Measurements from ENCODE around the gene LONP1. TPM values are rescaled to one million over a fixed set of nuclear protein-coding genes. Genes with fewer than 3 reads are reported as not detected.

The LONP1 gene
- polyA plus RNA-seq, 4 donors: 41.6 to 69.2 (median 51.5) TPM

GRCh38 chr19:5676105-5676771 is 43.7 kb downstream of the LONP1 start:
- Histone ChIP-seq H3K36me3 (ENCODE audit: control insufficient read depth in 3 of 3, insufficient read depth in 2 of 3, low read depth in 1 of 3, low read length in 3 of 3) (peaks cover 0 to 24% (median 0%) of the 10 kb centered on the region in 3 donors), H3K4me1 (ENCODE audit: control insufficient read depth in 3 of 3, insufficient read depth in 2 of 3, low read depth in 1 of 3, low read length in 2 of 3) (peaks cover 1 to 8% (median 6%) of the 10 kb centered on the region in 3 donors), H3K9me3 (ENCODE audit: control insufficient read depth in 2 of 2, insufficient read depth in 1 of 2, low read depth in 1 of 2, low read length in 1 of 2) (no peaks in the 10 kb centered on the region), H3K27ac (ENCODE audit: low read depth in 1 of 3, low read length in 2 of 3) (no peak overlapping the region), H3K27me3 (ENCODE audit: control insufficient read depth in 3 of 3, insufficient read depth in 3 of 3, low read length in 3 of 3) (peaks cover 0 to 2% (median 0%) of the 10 kb centered on the region in 3 donors), H3K4me3 (ENCODE audit: low read depth in 1 of 3, low read length in 3 of 3) (no peak overlapping the region)
- FAIRE-seq (no peak), DNase-seq (peak in 1 of 2 donors; percentile 35)
- 20 to 64% (median 39%) methylated on average over 17 of the region's 17 CpGs for WGBS, 3 donors

DNA sequence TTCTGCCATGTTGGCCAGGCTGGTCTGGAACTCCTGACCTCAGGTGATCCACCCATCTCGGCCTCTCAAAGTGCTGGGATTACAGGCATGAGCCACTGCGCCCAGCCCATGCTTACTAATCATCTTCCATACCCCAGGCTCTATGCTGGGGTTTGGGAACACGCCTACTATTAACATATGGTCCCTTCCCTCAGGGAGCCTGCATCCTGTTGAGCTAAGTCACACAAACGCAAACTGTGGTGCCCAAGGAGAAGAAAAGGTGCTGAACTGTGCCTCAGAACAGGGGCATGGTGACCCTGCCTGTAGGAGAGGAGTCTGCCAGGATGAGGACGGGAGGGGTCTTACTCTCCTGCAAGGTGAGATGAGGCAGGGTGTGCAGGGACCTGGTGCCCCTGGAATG is 45.2 kb downstream of the LONP1 start:
- DNase-seq: no peak
- 82 to 92% (median 89%) methylated on average over 5 of the region's 5 CpGs for WGBS, 3 donors
- H3K4me1 ChIP-seq (ENCODE audit: control insufficient read depth in 3 of 3, insufficient read depth in 2 of 3, low read depth in 1 of 3, low read length in 2 of 3): peaks cover 0 to 6% (median 5%) of the 10 kb centered on the region in 3 donors
- no peak overlapping the region for H3K4me3 ChIP-seq (ENCODE audit: low read depth in 1 of 3, low read length in 3 of 3)
- peaks cover 0 to 32% (median 0%) of the 10 kb centered on the region in 3 donors for H3K36me3 ChIP-seq (ENCODE audit: control insufficient read depth in 3 of 3, insufficient read depth in 2 of 3, low read depth in 1 of 3, low read length in 3 of 3)
- H3K27ac ChIP-seq (ENCODE audit: low read depth in 1 of 3, low read length in 2 of 3): no peak overlapping the region
- H3K9me3 ChIP-seq (ENCODE audit: control insufficient read depth in 2 of 2, insufficient read depth in 1 of 2, low read depth in 1 of 2, low read length in 1 of 2): no peaks in the 10 kb centered on the region
- no peak for FAIRE-seq
- H3K27me3 ChIP-seq (ENCODE audit: control insufficient read depth in 3 of 3, insufficient read depth in 3 of 3, low read length in 3 of 3): no peaks in the 10 kb centered on the region

DNA sequence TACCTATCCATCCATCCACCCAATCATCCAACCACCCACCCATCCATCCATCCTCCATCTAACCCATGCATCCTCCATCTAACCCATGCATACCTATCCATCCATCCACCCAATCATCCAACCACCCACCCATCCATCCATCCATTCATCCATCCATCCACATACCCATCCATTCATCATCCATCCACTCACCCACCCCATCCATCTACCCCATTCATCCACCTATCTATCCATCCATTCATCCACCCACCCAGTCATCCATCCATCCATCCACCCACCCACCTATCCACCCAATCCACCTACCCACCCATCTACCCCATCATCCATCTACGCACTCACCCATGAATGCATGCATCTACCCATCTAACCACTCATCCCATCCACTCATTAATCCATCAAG is 46.2 kb downstream of the LONP1 start:
- Histone ChIP-seq H3K27ac (ENCODE audit: low read depth in 1 of 3, low read length in 2 of 3) (no peak overlapping the region), H3K27me3 (ENCODE audit: control insufficient read depth in 3 of 3, insufficient read depth in 3 of 3, low read length in 3 of 3) (no peaks in the 10 kb centered on the region), H3K9me3 (ENCODE audit: control insufficient read depth in 2 of 2, insufficient read depth in 1 of 2, low read depth in 1 of 2, low read length in 1 of 2) (no peaks in the 10 kb centered on the region), H3K4me1 (ENCODE audit: control insufficient read depth in 3 of 3, insufficient read depth in 2 of 3, low read depth in 1 of 3, low read length in 2 of 3) (no peaks in the 10 kb centered on the region), H3K4me3 (ENCODE audit: low read depth in 1 of 3, low read length in 3 of 3) (no peak overlapping the region), H3K36me3 (ENCODE audit: control insufficient read depth in 3 of 3, insufficient read depth in 2 of 3, low read depth in 1 of 3, low read length in 3 of 3) (peaks cover 6 to 42% (median 7%) of the 10 kb centered on the region in 3 donors)
- 95 to 100% (median 100%) methylated on average over 1 of the region's 1 CpG for WGBS, 3 donors
- DNase-seq: no peak
- FAIRE-seq: no peak

- WGBS, 3 donors: 91 to 96% (median 94%) methylated on average over 13 of the region's 13 CpGs
- H3K4me3 ChIP-seq (ENCODE audit: low read depth in 1 of 3, low read length in 3 of 3): no peak overlapping the region
- DNase-seq (no peak), FAIRE-seq (no peak)
- peaks cover 10 to 43% (median 10%) of the 10 kb centered on the region in 3 donors for H3K36me3 ChIP-seq (ENCODE audit: control insufficient read depth in 3 of 3, insufficient read depth in 2 of 3, low read depth in 1 of 3, low read length in 3 of 3)
- H3K27me3 ChIP-seq (ENCODE audit: control insufficient read depth in 3 of 3, insufficient read depth in 3 of 3, low read length in 3 of 3): no peaks in the 10 kb centered on the region
- H3K27ac ChIP-seq (ENCODE audit: low read depth in 1 of 3, low read length in 2 of 3): no peak overlapping the region
- no peaks in the 10 kb centered on the region for H3K4me1 ChIP-seq (ENCODE audit: control insufficient read depth in 3 of 3, insufficient read depth in 2 of 3, low read depth in 1 of 3, low read length in 2 of 3)
- H3K9me3 ChIP-seq (ENCODE audit: control insufficient read depth in 2 of 2, insufficient read depth in 1 of 2, low read depth in 1 of 2, low read length in 1 of 2): no peaks in the 10 kb centered on the region
Measured at GRCh38 chr19:5672708-5673459, 47.1 kb downstream of the LONP1 start.

DNA sequence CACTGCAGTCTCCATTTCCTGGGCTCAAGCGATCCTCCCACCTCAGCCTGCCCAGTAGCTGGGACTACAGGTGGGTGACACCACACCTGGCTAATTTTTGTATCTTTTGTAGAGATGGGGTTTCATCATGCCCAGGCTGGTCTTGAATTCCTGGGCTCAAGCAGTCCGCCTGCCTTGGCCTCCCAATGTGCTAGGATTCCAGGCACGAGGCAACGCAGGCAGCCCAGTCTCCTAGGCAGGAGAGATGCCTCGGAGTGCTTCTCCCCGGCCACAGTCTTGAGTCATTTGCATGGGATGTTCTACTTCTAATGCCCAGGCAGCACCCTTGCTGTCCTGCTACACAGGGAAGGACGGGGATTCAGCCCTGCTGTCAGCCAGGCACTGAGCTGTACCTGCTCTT is 48.3 kb downstream of the LONP1 start:
- DNase-seq: no peak
- H3K4me1 ChIP-seq (ENCODE audit: control insufficient read depth in 3 of 3, insufficient read depth in 2 of 3, low read depth in 1 of 3, low read length in 2 of 3): no peaks in the 10 kb centered on the region
- no peak for FAIRE-seq
- peaks cover 15 to 45% (median 19%) of the 10 kb centered on the region in 3 donors for H3K36me3 ChIP-seq (ENCODE audit: control insufficient read depth in 3 of 3, insufficient read depth in 2 of 3, low read depth in 1 of 3, low read length in 3 of 3)
- H3K27me3 ChIP-seq (ENCODE audit: control insufficient read depth in 3 of 3, insufficient read depth in 3 of 3, low read length in 3 of 3): no peaks in the 10 kb centered on the region
- H3K27ac ChIP-seq (ENCODE audit: low read depth in 1 of 3, low read length in 2 of 3): no peak overlapping the region
- H3K4me3 ChIP-seq (ENCODE audit: low read depth in 1 of 3, low read length in 3 of 3): no peak overlapping the region
- H3K9me3 ChIP-seq (ENCODE audit: control insufficient read depth in 2 of 2, insufficient read depth in 1 of 2, low read depth in 1 of 2, low read length in 1 of 2): no peaks in the 10 kb centered on the region
- WGBS, 3 donors: 92 to 96% (median 96%) methylated on average over 7 of the region's 7 CpGs

DNA sequence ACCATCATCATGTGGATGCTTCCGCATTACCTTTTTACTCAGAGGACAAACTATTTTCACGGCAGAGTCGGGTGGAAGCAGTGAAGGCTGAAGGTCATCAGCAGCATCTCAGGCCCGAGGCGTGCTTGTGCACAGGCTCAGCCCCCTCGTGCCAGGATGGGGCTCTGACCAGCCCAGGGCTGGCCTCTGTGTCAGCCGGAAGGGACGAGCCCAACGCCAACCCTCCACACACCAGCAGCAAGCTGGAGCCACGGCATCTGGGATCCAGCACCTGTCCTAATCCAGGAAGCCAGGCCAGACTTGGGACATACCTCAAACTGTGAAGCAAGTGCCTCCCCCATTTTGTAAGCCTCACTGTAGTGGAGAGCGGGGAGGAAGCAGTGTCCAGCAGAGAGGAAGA is 50.7 kb downstream of the LONP1 start:
- DNase-seq (no peak), FAIRE-seq (no peak)
- no peaks in the 10 kb centered on the region for H3K9me3 ChIP-seq (ENCODE audit: control insufficient read depth in 2 of 2, insufficient read depth in 1 of 2, low read depth in 1 of 2, low read length in 1 of 2)
- no peak overlapping the region for H3K27ac ChIP-seq (ENCODE audit: low read depth in 1 of 3, low read length in 2 of 3)
- no peak overlapping the region for H3K4me3 ChIP-seq (ENCODE audit: low read depth in 1 of 3, low read length in 3 of 3)
- no peaks in the 10 kb centered on the region for H3K4me1 ChIP-seq (ENCODE audit: control insufficient read depth in 3 of 3, insufficient read depth in 2 of 3, low read depth in 1 of 3, low read length in 2 of 3)
- peaks cover 31 to 67% (median 36%) of the 10 kb centered on the region in 3 donors for H3K36me3 ChIP-seq (ENCODE audit: control insufficient read depth in 3 of 3, insufficient read depth in 2 of 3, low read depth in 1 of 3, low read length in 3 of 3)
- H3K27me3 ChIP-seq (ENCODE audit: control insufficient read depth in 3 of 3, insufficient read depth in 3 of 3, low read length in 3 of 3): no peaks in the 10 kb centered on the region
- 82 to 89% (median 84%) methylated on average over 11 of the region's 11 CpGs for WGBS, 3 donors

DNA sequence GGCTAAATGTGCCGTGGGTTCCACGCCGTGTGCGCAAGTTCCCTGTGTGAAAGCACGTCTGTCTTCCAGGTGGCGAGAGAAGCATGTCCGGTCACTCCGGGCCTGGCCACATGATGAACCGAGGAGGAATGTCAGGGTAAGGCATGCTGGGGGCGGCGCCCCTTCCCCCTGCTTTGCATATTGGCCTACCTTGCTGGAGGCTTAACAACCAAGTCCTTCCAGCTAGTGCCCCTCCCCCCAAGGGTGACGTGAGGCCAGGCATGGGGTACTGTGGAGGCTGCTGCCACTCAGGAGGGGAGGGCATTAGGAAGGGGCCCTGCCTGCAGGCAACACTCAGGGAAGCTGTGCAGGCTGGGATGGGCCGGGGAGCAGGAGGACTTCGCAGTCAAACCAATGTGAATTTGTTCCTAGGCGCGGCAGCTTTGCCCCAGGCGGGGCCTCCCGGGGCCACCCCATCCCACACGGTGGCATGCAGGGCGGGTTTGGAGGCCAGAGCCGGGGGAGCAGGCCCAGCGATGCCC is 52.1 kb downstream of the LONP1 start:
- Histone ChIP-seq H3K27me3 (ENCODE audit: control insufficient read depth in 3 of 3, insufficient read depth in 3 of 3, low read length in 3 of 3) (no peaks in the 10 kb centered on the region), H3K9me3 (ENCODE audit: control insufficient read depth in 2 of 2, insufficient read depth in 1 of 2, low read depth in 1 of 2, low read length in 1 of 2) (no peaks in the 10 kb centered on the region), H3K36me3 (ENCODE audit: control insufficient read depth in 3 of 3, insufficient read depth in 2 of 3, low read depth in 1 of 3, low read length in 3 of 3) (peaks cover 42 to 81% (median 45%) of the 10 kb centered on the region in 3 donors), H3K4me1 (ENCODE audit: control insufficient read depth in 3 of 3, insufficient read depth in 2 of 3, low read depth in 1 of 3, low read length in 2 of 3) (no peaks in the 10 kb centered on the region), H3K4me3 (ENCODE audit: low read depth in 1 of 3, low read length in 3 of 3) (no peak overlapping the region), H3K27ac (ENCODE audit: low read depth in 1 of 3, low read length in 2 of 3) (no peak overlapping the region)
- FAIRE-seq: no peak
- no peak for DNase-seq
- WGBS, 3 donors: 86 to 88% (median 86%) methylated on average over 22 of the region's 22 CpGs

- FAIRE-seq (no peak), DNase-seq (no peak)
- WGBS, 3 donors: 90 to 96% (median 93%) methylated on average over 25 to 26 of the region's 26 CpGs
- Histone ChIP-seq H3K4me3 (ENCODE audit: low read depth in 1 of 3, low read length in 3 of 3) (no peak overlapping the region), H3K27me3 (ENCODE audit: control insufficient read depth in 3 of 3, insufficient read depth in 3 of 3, low read length in 3 of 3) (no peaks in the 10 kb centered on the region), H3K4me1 (ENCODE audit: control insufficient read depth in 3 of 3, insufficient read depth in 2 of 3, low read depth in 1 of 3, low read length in 2 of 3) (no peaks in the 10 kb centered on the region), H3K36me3 (ENCODE audit: control insufficient read depth in 3 of 3, insufficient read depth in 2 of 3, low read depth in 1 of 3, low read length in 3 of 3) (peaks cover 43 to 87% (median 46%) of the 10 kb centered on the region in 3 donors), H3K27ac (ENCODE audit: low read depth in 1 of 3, low read length in 2 of 3) (no peak overlapping the region), H3K9me3 (ENCODE audit: control insufficient read depth in 2 of 2, insufficient read depth in 1 of 2, low read depth in 1 of 2, low read length in 1 of 2) (no peaks in the 10 kb centered on the region)
Measured at GRCh38 chr19:5666921-5667610, 52.9 kb downstream of the LONP1 start.
